ENCODE data around the gene GPR142.
"Not testable (repeated sequence)": the region's sequence is repeated elsewhere in the genome, so short reads cannot be mapped to it uniquely, and the experiment has no call there.

GRCh38 chr17:74405311-74405710 lies 38.0 kb downstream of the GPR142 start:
- TF ChIP-seq EZH2 (IDR thresholded peaks at IDR 0.05); POLR2AphosphoS5 (IDR thresholded peaks at IDR 0.05; ENCODE audit: borderline replicate concordance, low read depth, low read length); FOXP2 (optimal IDR thresholded peaks at IDR 0.05; ENCODE audit: control extremely low read depth, extremely low read length, insufficient read depth): not testable (repeated sequence)

Data from SK-N-MC (cell line).